Endothelial cell of umbilical vein (primary cell): Measurements from ENCODE around the gene GNA12.

ENCODE experiments used
- FOS ChIP-seq: IDR thresholded peaks from 2 replicates; pipeline ENCODE4 v1.6.1; 2011; ENCODE audit warnings: mild to moderate bottlenecking, low read length, moderate library complexity, borderline replicate concordance; ENCODE audit not compliant: insufficient read depth
- GATA2 ChIP-seq: IDR thresholded peaks from 2 replicates; pipeline ENCODE4 v1.7.0; 2011; ENCODE audit warnings: low read depth, mild to moderate bottlenecking, moderate library complexity, mixed read lengths, low read length; ENCODE audit not compliant: insufficient read length, insufficient read depth
- JUN ChIP-seq: IDR thresholded peaks from 2 replicates; pipeline ENCODE4 v1.6.1; 2011; ENCODE audit warnings: borderline replicate concordance, low read depth; ENCODE audit not compliant: insufficient read length, insufficient read depth
- POLR2A ChIP-seq: IDR thresholded peaks from 2 replicates; pipeline ENCODE4 v1.6.1; 2012; ENCODE audit warnings: low read depth, mild to moderate bottlenecking, control low read depth, low read length
- TF ChIP-seq, protein P1 (sequence below), 2 donors: IDR thresholded peaks; 1 replicate in 1 of 2; 2 replicates in 1 of 2; pipeline ENCODE4 v1.5.1; 2011; ENCODE audit warnings: low read length in 2 of 2, mild to moderate bottlenecking in 2 of 2, moderate library complexity in 2 of 2, control low read depth in 1 of 2, inconsistent platforms in 1 of 2, low read depth in 1 of 2; ENCODE audit not compliant: insufficient read depth in 1 of 2; ENCODE audit errors: extremely low read depth in 1 of 2
- TF ChIP-seq, protein P2 (sequence below): IDR thresholded peaks from 2 replicates; pipeline ENCODE4 v1.6.1; 2011; ENCODE audit not compliant: insufficient read depth, insufficient read length

DNA sequence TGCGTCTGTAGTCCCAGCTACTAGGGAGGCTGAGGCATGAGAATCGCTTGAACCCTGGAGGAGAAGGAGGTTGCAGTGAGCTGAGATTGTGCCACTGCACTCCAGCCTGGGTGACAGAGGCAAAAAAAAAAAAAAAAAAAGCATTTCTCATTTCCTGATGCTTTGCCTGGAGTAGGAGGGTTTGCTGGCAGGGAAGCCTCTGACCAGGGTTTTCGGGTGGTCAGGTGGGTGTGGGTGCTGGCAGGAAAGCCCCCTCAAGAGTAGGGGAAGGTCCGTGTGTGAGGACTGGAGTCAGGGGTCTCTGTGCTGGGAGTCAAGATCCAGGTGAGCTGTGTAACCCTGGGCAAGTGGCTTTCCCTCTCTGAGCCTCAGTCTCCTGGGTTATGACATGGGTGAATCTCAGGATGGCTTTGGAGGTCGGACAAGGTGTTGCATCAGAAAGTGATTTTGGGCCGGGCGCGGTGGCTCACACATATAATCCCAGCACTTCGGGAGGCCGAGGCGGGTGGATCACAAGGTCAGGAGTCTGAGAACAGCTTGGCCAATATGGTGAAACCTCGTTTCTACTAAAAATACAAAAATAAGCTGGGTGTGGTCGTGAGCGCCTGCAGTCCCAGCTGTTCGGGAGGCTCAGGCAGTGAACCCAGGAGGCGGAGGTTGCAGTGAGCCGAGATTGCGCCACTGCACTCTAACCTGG, 152.9 kb downstream of the GNA12 start:
- TF ChIP-seq, protein P1, sequence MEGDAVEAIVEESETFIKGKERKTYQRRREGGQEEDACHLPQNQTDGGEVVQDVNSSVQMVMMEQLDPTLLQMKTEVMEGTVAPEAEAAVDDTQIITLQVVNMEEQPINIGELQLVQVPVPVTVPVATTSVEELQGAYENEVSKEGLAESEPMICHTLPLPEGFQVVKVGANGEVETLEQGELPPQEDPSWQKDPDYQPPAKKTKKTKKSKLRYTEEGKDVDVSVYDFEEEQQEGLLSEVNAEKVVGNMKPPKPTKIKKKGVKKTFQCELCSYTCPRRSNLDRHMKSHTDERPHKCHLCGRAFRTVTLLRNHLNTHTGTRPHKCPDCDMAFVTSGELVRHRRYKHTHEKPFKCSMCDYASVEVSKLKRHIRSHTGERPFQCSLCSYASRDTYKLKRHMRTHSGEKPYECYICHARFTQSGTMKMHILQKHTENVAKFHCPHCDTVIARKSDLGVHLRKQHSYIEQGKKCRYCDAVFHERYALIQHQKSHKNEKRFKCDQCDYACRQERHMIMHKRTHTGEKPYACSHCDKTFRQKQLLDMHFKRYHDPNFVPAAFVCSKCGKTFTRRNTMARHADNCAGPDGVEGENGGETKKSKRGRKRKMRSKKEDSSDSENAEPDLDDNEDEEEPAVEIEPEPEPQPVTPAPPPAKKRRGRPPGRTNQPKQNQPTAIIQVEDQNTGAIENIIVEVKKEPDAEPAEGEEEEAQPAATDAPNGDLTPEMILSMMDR (IDR thresholded peaks at IDR 0.05; ENCODE audit: extremely low read depth in 1 of 2, insufficient read depth in 1 of 2, low read depth in 1 of 2, low read length in 2 of 2) = no peak
- no peak for TF ChIP-seq FOS
- TF ChIP-seq, protein P2, sequence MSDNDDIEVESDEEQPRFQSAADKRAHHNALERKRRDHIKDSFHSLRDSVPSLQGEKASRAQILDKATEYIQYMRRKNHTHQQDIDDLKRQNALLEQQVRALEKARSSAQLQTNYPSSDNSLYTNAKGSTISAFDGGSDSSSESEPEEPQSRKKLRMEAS = no peak
- no peak for TF ChIP-seq JUN
- no peak for TF ChIP-seq POLR2A
- no peak for TF ChIP-seq GATA2
